HG03457 (cell line): ENCODE measurements around the gene NRTN.
"Not testable (repeated sequence)": the region's sequence is repeated elsewhere in the genome, so short reads cannot be mapped to it uniquely, and the experiment has no call there.

Experiments used
- ATAC-seq: cut with Tn5 transposase; IDR thresholded peaks from one replicate; pipeline ENCODE4 v1.9.1; 2021; ENCODE audit warnings: moderate number of reproducible peaks; ENCODE audit not compliant: unreplicated experiment

The NRTN gene

DNA sequence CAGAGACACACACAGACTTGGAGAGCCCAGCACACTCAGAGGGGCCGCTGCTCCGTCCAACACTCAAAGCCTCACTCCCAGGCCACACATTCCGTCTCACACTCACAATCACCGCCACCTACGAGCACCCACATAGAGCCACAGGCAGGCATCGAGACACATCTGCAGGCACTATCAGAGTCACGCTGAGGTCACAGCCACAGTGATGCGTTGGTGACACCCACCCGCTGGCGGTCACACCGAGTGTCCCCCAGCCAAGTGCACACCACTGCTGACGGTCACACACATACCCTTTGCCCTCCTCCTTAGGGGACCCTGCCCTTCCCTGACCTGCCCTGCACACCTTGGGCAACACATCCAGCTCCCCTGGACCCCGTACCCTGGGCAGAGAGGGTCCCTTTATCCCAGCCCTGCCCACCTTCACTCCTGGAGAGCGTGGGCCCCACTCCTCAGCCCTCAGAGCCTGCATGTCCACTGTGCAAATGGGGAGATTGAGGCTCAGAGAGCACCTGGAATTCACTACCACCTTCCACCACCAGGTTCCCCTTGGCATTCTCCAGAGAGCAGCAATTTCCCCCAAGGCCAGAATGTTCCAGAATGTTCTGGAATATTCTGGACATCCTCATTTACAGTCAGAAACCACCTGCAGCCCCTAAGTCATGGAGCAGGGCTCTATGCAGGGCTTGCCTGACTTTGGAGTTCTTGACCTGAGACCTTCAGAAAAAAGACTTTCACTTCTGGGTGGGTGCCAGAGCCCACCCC is 60.0 kb downstream of the NRTN start:
- ATAC-seq = no peak

- ATAC-seq = no peak
Measured at GRCh38 chr19:5865772-5866171, 60.9 kb downstream of the NRTN start.

DNA sequence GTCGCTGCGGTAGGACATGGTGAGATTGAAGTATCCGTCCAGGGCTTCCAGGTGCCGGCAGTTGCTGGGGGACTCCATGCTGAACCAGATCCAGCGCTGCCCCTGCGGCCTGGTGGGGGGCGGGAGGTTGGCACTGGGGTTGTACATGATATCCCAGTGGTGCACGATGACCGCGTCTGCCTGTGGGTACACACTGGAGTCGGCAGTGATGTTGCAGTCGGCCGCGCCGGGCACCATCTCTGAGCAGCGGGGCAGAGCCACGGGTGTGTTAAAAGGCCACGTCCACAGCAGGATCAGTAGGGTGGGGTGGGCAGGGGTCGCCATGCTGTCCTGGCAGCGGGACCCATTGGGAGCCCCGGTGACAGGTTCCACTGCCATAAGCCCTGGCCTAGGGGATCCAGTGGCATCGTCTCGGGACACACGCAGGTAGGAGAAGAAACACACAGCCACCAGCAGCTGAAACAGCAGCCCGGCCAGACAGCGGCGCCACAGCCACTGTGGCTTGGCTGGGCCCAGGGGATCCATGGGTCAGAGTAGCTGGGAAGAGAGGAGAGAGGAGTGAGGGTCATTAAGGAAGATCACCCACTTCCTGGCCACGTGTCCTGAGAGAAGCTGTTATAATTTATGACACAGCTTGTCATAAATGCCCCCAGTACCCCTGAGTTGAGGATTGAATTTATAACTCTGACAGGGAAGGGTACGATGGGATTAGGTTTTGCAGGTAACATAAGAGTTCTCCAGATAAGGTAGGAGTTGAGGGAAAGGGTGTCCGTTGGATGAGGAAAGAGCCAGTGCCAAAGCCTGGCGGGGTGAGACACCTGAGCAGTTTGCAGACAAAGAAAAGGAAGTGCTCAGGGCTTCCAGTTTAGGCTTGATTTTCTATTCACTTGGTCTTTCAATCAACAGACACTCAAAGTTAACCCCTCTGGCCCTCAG is 62.6 kb downstream of the NRTN start:
- no peak for ATAC-seq

DNA sequence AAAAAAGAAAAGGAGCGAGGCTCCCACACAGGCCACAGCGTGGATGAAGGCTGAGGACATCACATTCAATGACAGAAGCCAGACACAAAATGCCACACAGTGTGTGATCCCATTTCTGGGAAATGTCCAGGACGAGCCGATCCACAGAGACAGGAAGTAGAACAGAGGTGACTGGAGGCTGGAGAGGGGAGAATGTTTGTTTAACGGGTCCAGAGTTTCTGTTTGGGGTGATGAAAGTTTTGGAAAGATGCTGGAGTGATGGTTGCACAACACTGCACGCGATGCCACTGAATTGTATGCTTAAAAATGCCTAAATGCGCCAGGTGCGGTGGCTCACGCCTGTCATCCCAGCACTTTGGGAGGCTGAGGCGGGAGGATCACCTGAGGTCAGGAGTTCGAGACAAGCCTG is 66.1 kb downstream of the NRTN start:
- no peak for ATAC-seq

GRCh38 chr19:5873617-5874199 is 68.8 kb downstream of the NRTN start:
- ATAC-seq = no peak

DNA sequence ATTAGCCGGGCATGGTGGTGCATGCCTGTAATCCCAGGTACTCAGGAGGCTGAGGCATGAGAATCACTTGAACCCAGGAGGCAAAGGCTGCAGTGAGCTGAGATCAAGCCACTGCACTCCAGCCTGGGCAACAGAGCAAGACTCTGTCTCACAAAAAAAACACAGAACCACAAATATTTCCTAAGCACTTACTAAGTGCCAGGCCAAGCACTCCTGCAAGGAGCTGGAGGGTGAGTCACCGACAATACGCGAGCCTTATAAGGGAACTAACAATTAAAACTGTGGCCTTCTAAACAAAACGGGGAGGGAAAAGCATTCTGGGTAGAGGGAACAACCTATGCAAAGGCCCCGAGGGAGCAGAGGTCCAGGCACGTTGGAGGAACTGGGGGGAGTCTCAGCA is 69.6 kb downstream of the NRTN start:
- not testable (repeated sequence) for ATAC-seq

- no peak for ATAC-seq
Measured at GRCh38 chr19:5877427-5877826, 72.6 kb downstream of the NRTN start.

GRCh38 chr19:5877882-5878281 is 73.0 kb downstream of the NRTN start:
- no peak for ATAC-seq
